CD4-positive, alpha-beta T cell (primary cell): Measurements from ENCODE around the gene PGGT1B. TPM values are rescaled to one million over a fixed set of nuclear protein-coding genes. Genes with fewer than 3 reads are reported as not detected.

Experiments used
- ATAC-seq: fragments of 200-7000 bp; cut with Tn5 transposase; one replicate; pipeline ENCODE4 v1.10.0; 2022; ENCODE audit warnings: mild to moderate bottlenecking; ENCODE audit not compliant: poor library complexity
- CTCF ChIA-PET: fragments of 350-600 bp; sonication (Branson Sonifier 250); formaldehyde crosslinking; loops from one replicate; lab custom pipeline; 2021; ENCODE audit warnings: antibody characterized with exemption, inconsistent platforms; lab: Charles Lee
- POLR2A ChIA-PET: fragments of 350-600 bp; sonication (Branson Sonifier 250); formaldehyde crosslinking; loops from one replicate; lab custom pipeline; 2021; ENCODE audit warnings: antibody characterized with exemption, inconsistent platforms; lab: Charles Lee
- DNase-seq, 14 experiments: peaks; one replicate each; pipeline ENCODE4 v3.0.0-alpha.2; 2013 to 2020; ENCODE audit warnings: mixed read lengths in 2 of 14
- H3K27ac ChIP-seq, 2 donors: one replicate each; pipeline versions ENCODE4 v1.5.1 to v1.7.0; 2013; ENCODE audit warnings: low read length in 2 of 2, low read depth in 1 of 2, mild to moderate bottlenecking in 1 of 2
- H3K27me3 ChIP-seq, 2 experiments: 1 replicate in 1 of 2; 2 replicates in 1 of 2; pipeline versions ENCODE4 v1.6.1 to v1.7.0; 2013; ENCODE audit warnings: low read length in 2 of 2, control low read depth in 1 of 2, mild to moderate bottlenecking in 1 of 2, moderate library complexity in 1 of 2; ENCODE audit not compliant: insufficient read depth in 2 of 2, control insufficient read depth in 1 of 2
- H3K36me3 ChIP-seq: one replicate; pipeline ENCODE4 v1.6.1; 2013; ENCODE audit warnings: low read length, control low read depth; ENCODE audit not compliant: insufficient read depth
- H3K4me1 ChIP-seq: one replicate; pipeline ENCODE4 v1.6.1; 2013; ENCODE audit warnings: low read length, control low read depth; ENCODE audit not compliant: insufficient read depth
- H3K4me3 ChIP-seq: one replicate; pipeline ENCODE4 v1.5.1; 2013; ENCODE audit warnings: mild to moderate bottlenecking, low read length, moderate library complexity
- H3K9me3 ChIP-seq, 2 experiments: 1 replicate in 1 of 2; 2 replicates in 1 of 2; pipeline versions ENCODE4 v1.6.1 to v1.7.0; 2013; ENCODE audit warnings: low read length in 2 of 2, mild to moderate bottlenecking in 2 of 2, control low read depth in 1 of 2, moderate library complexity in 1 of 2; ENCODE audit not compliant: control insufficient read depth in 1 of 2, insufficient read depth in 1 of 2
- H3K27ac Mint-ChIP-seq: one replicate; pipeline ENCODE4 v1.8.0; 2020; ENCODE audit warnings: mixed read lengths
- H3K27me3 Mint-ChIP-seq: one replicate; pipeline ENCODE4 v1.8.0; 2021; ENCODE audit warnings: mixed read lengths
- H3K36me3 Mint-ChIP-seq: one replicate; pipeline ENCODE4 v1.8.0; 2021; ENCODE audit warnings: low read depth, mixed read lengths
- H3K4me1 Mint-ChIP-seq: one replicate; pipeline ENCODE4 v1.8.0; 2021; ENCODE audit warnings: low read depth, mixed read lengths
- H3K4me3 Mint-ChIP-seq: one replicate; pipeline ENCODE4 v1.8.0; 2020; ENCODE audit warnings: mild to moderate bottlenecking, mixed read lengths
- H3K9me3 Mint-ChIP-seq: one replicate; pipeline ENCODE4 v1.8.0; 2020; ENCODE audit warnings: mixed read lengths
- CTCF ChIP-seq: fragments of 200-600 bp; IDR thresholded peaks from one replicate; pipeline ENCODE4 v1.8.0; 2022; ENCODE audit warnings: antibody characterized with exemption, mild to moderate bottlenecking
- intact Hi-C, 2 experiments: fragments of 100-400 bp; cut with DNase I in 1 of 2; cut with micrococcal nuclease in 1 of 2; formaldehyde crosslinking; loops; one replicate each; pipeline versions ENCODE4 v1.15.1 to v1.9.0; 2023 to 2025; cut with DNase I, micrococcal nuclease
- total RNA-seq, 174 experiments: library from RNA in 2 of 174; stranded (reverse) in 2 of 174; gene quantifications; one replicate each; pipeline ENCODE4 v1.2.3 and lab custom pipeline; 2021 to 2026

The PGGT1B gene
- total RNA-seq, 2 experiments from 2014 or later = 37.5 to 39.3 TPM

DNA sequence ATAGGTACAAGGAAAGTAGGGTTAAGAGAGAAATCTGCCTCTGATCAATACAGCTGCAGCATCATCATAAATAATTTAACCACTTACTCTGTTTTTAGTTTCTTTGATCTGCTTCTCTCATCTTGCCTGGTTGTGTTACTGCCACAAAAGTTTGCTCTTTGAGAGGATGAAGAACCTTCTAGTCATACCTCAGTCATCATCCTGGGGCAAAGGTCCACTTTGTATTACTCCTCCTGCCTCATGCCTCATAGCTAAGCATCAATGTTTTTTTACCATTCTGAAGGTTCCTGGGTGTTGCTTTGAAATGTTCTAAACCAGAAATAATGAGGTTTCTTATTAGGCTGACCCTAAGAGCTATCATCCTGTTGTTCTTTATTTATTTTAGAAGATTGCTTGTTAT, 75.9 kb downstream of the PGGT1B start:
- H3K9me3 ChIP-seq = peaks cover 0 to 11% of the 10 kb centered on the region in 2 experiments
- ATAC-seq = no peak
- ChIA-PET CTCF (interaction anchor here (0.7 kb wide), 1 partner anchor 748 kb away, joined by 4 read pairs; no protein-coding TSS in a partner anchor), POLR2A (interaction anchor here (0.6 kb wide), 1 partner anchor 1182 kb away, joined by 3 read pairs; no protein-coding TSS in a partner anchor)
- intact Hi-C loops = no loop called here
- no peaks in the 10 kb centered on the region for H3K4me1 ChIP-seq
- H3K27me3 ChIP-seq = peaks cover 6 to 33% of the 10 kb centered on the region in 2 experiments
- H3K36me3 Mint-ChIP-seq = no peaks in the 10 kb centered on the region
- DNase-seq = no peak
- no peak for TF ChIP-seq CTCF
- peaks cover 50% of the 10 kb centered on the region for H3K27me3 Mint-ChIP-seq
- H3K4me3 ChIP-seq = no peak overlapping the region
- no peak overlapping the region for H3K27ac Mint-ChIP-seq
- no peak overlapping the region for H3K27ac ChIP-seq
- H3K4me1 Mint-ChIP-seq = no peaks in the 10 kb centered on the region
- no peaks in the 10 kb centered on the region for H3K36me3 ChIP-seq
- H3K4me3 Mint-ChIP-seq = no peak overlapping the region
- no peaks in the 10 kb centered on the region for H3K9me3 Mint-ChIP-seq

DNA sequence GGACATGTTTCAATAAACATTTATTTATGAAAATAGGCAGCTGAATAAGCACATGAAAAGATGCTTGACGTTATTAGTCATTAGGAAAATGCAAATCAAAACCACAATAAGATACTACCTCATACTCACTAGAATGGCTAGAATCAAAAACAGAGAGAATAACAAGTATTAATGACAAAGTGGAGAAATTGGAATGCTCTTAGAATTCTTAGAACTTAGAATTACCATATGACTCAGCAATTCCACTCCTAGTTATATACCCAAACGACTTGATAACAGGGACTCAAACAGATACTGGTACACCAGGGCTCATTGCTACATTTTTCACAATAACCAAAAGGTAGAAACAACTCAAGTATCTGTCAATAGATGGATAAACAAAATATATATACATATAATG, 77.9 kb downstream of the PGGT1B start:
- ATAC-seq (no peak), DNase-seq (no peak)
- H3K27me3 ChIP-seq = peaks cover 25 to 53% of the 10 kb centered on the region in 2 experiments
- H3K36me3 ChIP-seq = no peaks in the 10 kb centered on the region
- no peaks in the 10 kb centered on the region for H3K9me3 Mint-ChIP-seq
- H3K4me3 ChIP-seq = no peak overlapping the region
- no peak overlapping the region for H3K4me3 Mint-ChIP-seq
- no peak overlapping the region for H3K27ac Mint-ChIP-seq
- intact Hi-C loops = no loop called here
- H3K4me1 ChIP-seq = peaks cover 8% of the 10 kb centered on the region
- CTCF ChIA-PET = interaction anchor here (0.7 kb wide), 1 partner anchor 47 kb away, joined by 3 read pairs; no protein-coding TSS in a partner anchor
- no peaks in the 10 kb centered on the region for H3K36me3 Mint-ChIP-seq
- no peak for TF ChIP-seq CTCF
- H3K27me3 Mint-ChIP-seq = peaks cover 62% of the 10 kb centered on the region
- H3K4me1 Mint-ChIP-seq = peaks cover 15% of the 10 kb centered on the region
- POLR2A ChIA-PET = no interaction called here
- no peak overlapping the region for H3K27ac ChIP-seq
- H3K9me3 ChIP-seq = peaks cover 3 to 12% of the 10 kb centered on the region in 2 experiments

DNA sequence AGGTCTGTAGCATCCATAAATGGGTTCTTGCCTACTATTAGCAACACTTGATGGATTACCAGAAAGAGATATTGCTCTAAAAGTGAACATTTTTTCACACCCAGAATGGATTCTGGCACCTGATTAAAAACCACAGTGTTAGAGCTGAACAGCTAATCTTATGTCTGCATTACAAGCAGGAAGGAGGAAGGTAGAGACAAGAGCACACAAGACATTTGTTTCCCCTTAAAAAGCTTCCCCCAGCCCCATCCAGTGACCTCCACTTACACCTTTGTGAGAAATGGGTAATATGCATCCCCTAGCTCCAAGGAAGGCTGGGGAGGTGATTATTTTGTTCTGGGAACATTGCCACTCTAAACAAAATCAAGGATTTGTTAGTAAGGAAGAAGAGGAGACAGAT, 80.9 kb downstream of the PGGT1B start:
- Mint-ChIP-seq H3K27ac (no peak overlapping the region), H3K27me3 (peaks cover 81% of the 10 kb centered on the region), H3K9me3 (no peaks in the 10 kb centered on the region), H3K4me3 (no peak overlapping the region), H3K36me3 (no peaks in the 10 kb centered on the region), H3K4me1 (peaks cover 23% of the 10 kb centered on the region)
- H3K4me1 ChIP-seq = peaks cover 19% of the 10 kb centered on the region
- ATAC-seq (no peak), DNase-seq (no peak)
- POLR2A ChIA-PET = interaction anchor here (0.9 kb wide), 1 partner anchor 12 kb away, joined by 3 read pairs; the partner anchor contains the start of gene TRIM36
- peak overlapping the region in 1 of 2 donors; percentile 18 for H3K27ac ChIP-seq
- intact Hi-C loops = no loop called here
- H3K36me3 ChIP-seq = no peaks in the 10 kb centered on the region
- H3K9me3 ChIP-seq = peaks cover 12 to 19% of the 10 kb centered on the region in 2 experiments
- no peak overlapping the region for H3K4me3 ChIP-seq
- TF ChIP-seq CTCF = no peak
- peaks cover 50 to 83% of the 10 kb centered on the region in 2 experiments for H3K27me3 ChIP-seq
- CTCF ChIA-PET = no interaction called here
